ENCODE measurements around the gene C1QTNF7. TPM values are rescaled to one million over a fixed set of nuclear protein-coding genes. Genes with fewer than 3 reads are reported as not detected.

Gene C1QTNF7
- total RNA-seq, 1 donor from 2014 or later = not detected

DNA sequence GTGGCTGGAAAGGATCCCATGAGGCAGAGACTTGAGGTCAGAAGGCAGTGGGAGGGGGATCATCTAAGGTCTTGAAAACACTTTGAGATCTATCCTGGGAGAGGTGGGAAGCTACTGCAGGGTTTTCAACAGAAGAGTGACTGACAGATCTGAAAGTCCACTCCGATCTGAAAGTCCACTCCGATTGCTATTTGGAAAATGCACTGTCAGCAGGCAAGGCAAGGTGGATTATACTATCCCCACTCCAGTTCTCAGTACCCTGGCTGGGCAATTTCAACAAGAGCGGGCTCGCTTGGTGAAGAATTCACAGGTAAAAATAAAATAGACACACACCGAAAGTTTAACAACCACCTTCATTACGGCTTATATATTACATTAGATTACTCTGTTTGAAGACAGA is 42.3 kb upstream of the C1QTNF7 start:
- intact Hi-C loops (cut with micrococcal nuclease) = no loop called here
- Mint-ChIP-seq H3K36me3 (ENCODE audit: low read depth) (no peaks in the 10 kb centered on the region), H3K9me3 (no peaks in the 10 kb centered on the region), H3K27me3 (no peaks in the 10 kb centered on the region), H3K4me3 (no peak overlapping the region), H3K27ac (no peak overlapping the region), H3K4me1 (no peaks in the 10 kb centered on the region)
- TF ChIP-seq, protein P1, sequence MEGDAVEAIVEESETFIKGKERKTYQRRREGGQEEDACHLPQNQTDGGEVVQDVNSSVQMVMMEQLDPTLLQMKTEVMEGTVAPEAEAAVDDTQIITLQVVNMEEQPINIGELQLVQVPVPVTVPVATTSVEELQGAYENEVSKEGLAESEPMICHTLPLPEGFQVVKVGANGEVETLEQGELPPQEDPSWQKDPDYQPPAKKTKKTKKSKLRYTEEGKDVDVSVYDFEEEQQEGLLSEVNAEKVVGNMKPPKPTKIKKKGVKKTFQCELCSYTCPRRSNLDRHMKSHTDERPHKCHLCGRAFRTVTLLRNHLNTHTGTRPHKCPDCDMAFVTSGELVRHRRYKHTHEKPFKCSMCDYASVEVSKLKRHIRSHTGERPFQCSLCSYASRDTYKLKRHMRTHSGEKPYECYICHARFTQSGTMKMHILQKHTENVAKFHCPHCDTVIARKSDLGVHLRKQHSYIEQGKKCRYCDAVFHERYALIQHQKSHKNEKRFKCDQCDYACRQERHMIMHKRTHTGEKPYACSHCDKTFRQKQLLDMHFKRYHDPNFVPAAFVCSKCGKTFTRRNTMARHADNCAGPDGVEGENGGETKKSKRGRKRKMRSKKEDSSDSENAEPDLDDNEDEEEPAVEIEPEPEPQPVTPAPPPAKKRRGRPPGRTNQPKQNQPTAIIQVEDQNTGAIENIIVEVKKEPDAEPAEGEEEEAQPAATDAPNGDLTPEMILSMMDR (IDR thresholded peaks at IDR 0.05) = no peak
- DNase-seq (no peak), ATAC-seq (ENCODE audit: low read depth) (no peak)
- POLR2A ChIA-PET = no interaction called here
- CTCF ChIA-PET = no interaction called here

DNA sequence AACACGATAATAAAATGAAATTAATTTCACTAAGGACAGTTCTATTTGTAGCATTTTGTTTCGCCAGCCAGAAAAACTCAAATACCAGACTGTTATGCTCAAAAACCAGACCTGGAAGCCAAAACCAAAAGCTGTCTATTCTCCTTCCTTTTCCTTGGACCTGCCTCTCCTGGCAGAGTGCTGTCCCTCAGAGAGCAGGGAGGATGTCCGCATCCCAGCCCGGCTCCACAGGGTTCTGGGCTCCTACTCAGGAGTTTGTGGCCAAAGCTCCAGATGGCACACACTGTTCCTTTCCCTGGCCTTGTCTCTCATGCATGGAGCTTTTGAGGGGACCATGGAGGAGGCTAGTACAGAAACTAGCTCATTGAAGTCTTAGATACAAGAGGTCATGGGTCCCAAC is 41.9 kb upstream of the C1QTNF7 start:
- no peaks in the 10 kb centered on the region for H3K27me3 Mint-ChIP-seq
- no peak for ATAC-seq (ENCODE audit: low read depth)

GRCh38 chr4:15390494-15390893 is 37.3 kb upstream of the C1QTNF7 start:
- H3K27ac Mint-ChIP-seq = no peak overlapping the region
- no peaks in the 10 kb centered on the region for H3K27me3 Mint-ChIP-seq
- TF ChIP-seq, protein P1 (IDR thresholded peaks at IDR 0.05) = no peak
- DNase-seq = no peak
- no peak for ATAC-seq (ENCODE audit: low read depth)
- intact Hi-C loops (cut with micrococcal nuclease) = no loop called here
- H3K4me3 Mint-ChIP-seq = no peak overlapping the region
- no peaks in the 10 kb centered on the region for H3K36me3 Mint-ChIP-seq (ENCODE audit: low read depth)
- H3K9me3 Mint-ChIP-seq = no peaks in the 10 kb centered on the region
- H3K4me1 Mint-ChIP-seq = no peaks in the 10 kb centered on the region
- POLR2A ChIA-PET = no interaction called here
- CTCF ChIA-PET = no interaction called here

More for the DNA sequence above, 41.9 kb upstream of the C1QTNF7 start:
- H3K4me1 Mint-ChIP-seq = no peaks in the 10 kb centered on the region
- no peaks in the 10 kb centered on the region for H3K9me3 Mint-ChIP-seq
- H3K27ac Mint-ChIP-seq = no peak overlapping the region
- DNase-seq = no peak
- TF ChIP-seq, protein P1 (IDR thresholded peaks at IDR 0.05) = no peak
- intact Hi-C loops (cut with micrococcal nuclease) = no loop called here
- H3K4me3 Mint-ChIP-seq = no peak overlapping the region
- POLR2A ChIA-PET = no interaction called here
- no peaks in the 10 kb centered on the region for H3K36me3 Mint-ChIP-seq (ENCODE audit: low read depth)
- CTCF ChIA-PET = no interaction called here

DNA sequence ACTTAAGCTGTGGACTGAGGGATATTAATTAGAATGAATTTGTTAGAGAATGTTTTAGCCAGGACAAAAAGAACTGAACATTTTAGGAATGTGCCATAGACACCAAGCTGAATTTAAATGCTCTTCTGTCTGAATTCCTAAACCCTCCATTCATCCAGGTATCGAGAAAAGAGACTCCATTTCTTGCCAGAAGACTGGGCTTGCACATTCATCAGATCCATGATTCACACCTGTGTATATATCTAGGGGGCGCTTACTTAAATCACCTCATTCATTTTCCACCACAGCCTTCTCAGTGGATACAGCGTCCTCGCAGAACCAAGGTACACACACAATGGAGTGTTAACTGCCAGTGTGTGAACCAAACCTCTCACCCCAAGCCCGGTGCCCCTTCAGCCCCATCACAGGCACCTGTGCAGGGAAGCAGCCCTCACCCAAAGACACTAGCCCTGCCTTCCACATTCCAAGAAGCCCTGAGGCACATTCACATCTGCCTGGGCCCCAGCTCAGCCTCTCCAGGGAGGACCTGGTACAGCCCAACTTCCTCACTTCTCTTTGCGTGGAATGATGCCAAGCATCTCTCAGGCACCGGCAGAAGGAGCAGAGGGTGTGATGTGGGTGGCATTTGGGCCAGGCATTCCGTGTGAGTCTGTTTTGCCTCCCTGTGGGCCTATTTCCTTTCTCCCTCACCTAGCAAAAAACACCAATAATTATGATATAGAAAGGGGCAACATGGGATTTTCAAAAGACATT is 35.6 kb upstream of the C1QTNF7 start:
- Mint-ChIP-seq H3K36me3 (ENCODE audit: low read depth) (no peaks in the 10 kb centered on the region), H3K4me3 (no peak overlapping the region), H3K27ac (no peak overlapping the region), H3K4me1 (peaks cover 4% of the 10 kb centered on the region), H3K27me3 (peaks cover 2% of the 10 kb centered on the region), H3K9me3 (no peaks in the 10 kb centered on the region)
- ChIA-PET POLR2A (no interaction called here), CTCF (no interaction called here)
- intact Hi-C loops (cut with micrococcal nuclease) = no loop called here
- ATAC-seq (ENCODE audit: low read depth) = no peak
- TF ChIP-seq, protein P1 (IDR thresholded peaks at IDR 0.05) = no peak
- DNase-seq = no peak

GRCh38 chr4:15395311-15395710 is 32.5 kb upstream of the C1QTNF7 start:
- H3K9me3 Mint-ChIP-seq = no peaks in the 10 kb centered on the region
- intact Hi-C loops (cut with micrococcal nuclease) = no loop called here
- peaks cover 2% of the 10 kb centered on the region for H3K27me3 Mint-ChIP-seq
- no peak for ATAC-seq (ENCODE audit: low read depth)
- ChIA-PET CTCF (interaction anchor here (1.6 to 4.7 kb wide), 5 partner anchors 11 to 163 kb away, joined by 8 to 26 read pairs (median 11); no protein-coding TSS in a partner anchor), POLR2A (no interaction called here)
- no peaks in the 10 kb centered on the region for H3K36me3 Mint-ChIP-seq (ENCODE audit: low read depth)
- peaks cover 22% of the 10 kb centered on the region for H3K4me1 Mint-ChIP-seq
- TF ChIP-seq, protein P1 (IDR thresholded peaks at IDR 0.05) = no peak
- no peak for DNase-seq
- no peak overlapping the region for H3K4me3 Mint-ChIP-seq
- H3K27ac Mint-ChIP-seq = no peak overlapping the region
